OCI-LY3 (cell line): ENCODE measurements around the gene ARPC1B.
A peak's percentile ranks its signal among the peaks of the same experiment; 100 is the strongest.

Source experiments
- H2AFZ ChIP-seq: fragments of 200-600, 300-600 bp; shearing (Covaris generic); 2 replicates; pipeline ENCODE4 v1.6.0; 2014; ENCODE audit warnings: antibody characterized with exemption, low read depth, low read length
- H3K27ac ChIP-seq: fragments of 200-600, 300-600 bp; sonication (generic); 2 replicates; pipeline ENCODE4 v1.5.1; 2014; ENCODE audit warnings: mild to moderate bottlenecking, low read length, moderate library complexity, mixed read lengths
- H3K27me3 ChIP-seq: fragments of 200-600, 300-600 bp; sonication (generic); 2 replicates; pipeline ENCODE4 v1.6.1; 2014; ENCODE audit warnings: low read depth, low read length, mixed read lengths
- H3K36me3 ChIP-seq: fragments of 200-600, 300-600 bp; sonication (generic); replicated peaks from 2 replicates; pipeline ENCODE3; 2014; ENCODE audit warnings: low read depth, low read length, mixed read lengths
- H3K4me1 ChIP-seq: fragments of 300-600, 200-600 bp; sonication (generic); 2 replicates; pipeline ENCODE4 v1.6.1; 2014; ENCODE audit warnings: low read length, mixed read lengths
- H3K4me2 ChIP-seq: fragments of 200-600, 300-600 bp; sonication (generic); 2 replicates; pipeline ENCODE4 v1.6.1; 2014; ENCODE audit warnings: low read length, mixed read lengths
- H3K4me3 ChIP-seq: fragments of 300-600, 200-600 bp; sonication (generic); 2 replicates; pipeline ENCODE4 v1.5.1; 2014; ENCODE audit warnings: antibody characterized with exemption, mild to moderate bottlenecking, low read length, moderate library complexity
- H3K79me2 ChIP-seq: fragments of 300-600, 200-600 bp; shearing (Covaris generic); 2 replicates; pipeline ENCODE4 v1.6.1; 2014; ENCODE audit warnings: mild to moderate bottlenecking, low read length, mixed read lengths
- H3K9ac ChIP-seq: fragments of 300-600, 200-600 bp; shearing (Covaris generic); 2 replicates; pipeline ENCODE4 v1.6.0; 2014; ENCODE audit warnings: mild to moderate bottlenecking, low read length, moderate library complexity
- H3K9me3 ChIP-seq: fragments of 200-600, 300-600 bp; shearing (Covaris generic); 2 replicates; pipeline ENCODE4 v1.6.1; 2014; ENCODE audit warnings: low read length, mixed read lengths; ENCODE audit not compliant: insufficient read depth
- H4K20me1 ChIP-seq: fragments of 200-600, 300-600 bp; sonication (generic); 2 replicates; pipeline ENCODE4 v1.6.1; 2016; ENCODE audit warnings: low read length, mixed read lengths; ENCODE audit not compliant: insufficient read depth
- EZH2phosphoT487 ChIP-seq: fragments of 200-600 bp; shearing (Covaris generic); IDR thresholded peaks from 2 replicates; pipeline ENCODE4 v1.6.1; 2018; ENCODE audit warnings: antibody characterized with exemption, mixed run types, low read depth
- TF ChIP-seq, protein P1 (sequence below): fragments of 200-600, 300-600 bp; sonication (generic); IDR thresholded peaks from 2 replicates; pipeline ENCODE4 v1.5.1; 2014; ENCODE audit warnings: antibody characterized with exemption, low read length, low read depth

ARPC1B gene

DNA sequence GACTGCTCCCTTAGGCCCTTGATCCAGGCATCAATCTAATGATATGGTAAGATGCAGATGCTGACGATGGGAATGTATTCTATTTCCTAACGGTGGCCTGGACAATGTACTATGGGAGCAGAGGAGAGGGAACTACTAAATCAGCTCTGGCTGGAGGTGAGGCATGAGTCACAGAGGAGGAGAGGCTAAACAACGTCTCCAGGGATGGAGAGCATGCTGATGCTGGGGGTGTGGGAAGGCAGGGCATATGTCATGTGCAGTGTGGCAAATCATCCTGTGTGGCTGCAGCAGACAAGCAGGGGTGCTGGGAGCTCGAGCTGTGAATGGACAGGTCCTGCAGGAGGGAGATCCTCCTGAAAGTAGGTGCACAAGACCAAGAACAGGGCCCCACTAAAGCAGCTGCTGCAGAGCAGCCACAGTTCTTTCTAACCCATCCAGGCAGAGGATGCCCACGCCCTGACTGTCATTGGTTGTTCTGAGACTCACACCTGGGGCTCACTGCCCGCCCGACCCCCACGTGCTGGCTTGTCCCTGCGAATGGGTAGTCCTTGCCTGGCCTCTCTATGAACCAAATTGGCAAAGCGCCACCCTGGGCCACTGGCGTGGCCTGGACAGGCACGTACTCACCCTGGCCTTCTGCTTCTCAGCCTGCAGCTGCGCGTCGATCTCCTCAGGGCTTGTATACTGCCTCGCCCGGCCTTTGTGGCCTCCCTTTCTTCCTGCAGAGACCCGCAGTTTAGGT is 29.9 kb downstream of the ARPC1B start:
- Histone ChIP-seq H3K36me3 (peaks cover 38% of the 10 kb centered on the region), H3K4me2 (no peak overlapping the region), H3K79me2 (peaks cover 65% of the 10 kb centered on the region), H3K9ac (no peak overlapping the region), H3K4me1 (peaks cover 12% of the 10 kb centered on the region), H2AFZ (no peak overlapping the region), H3K27ac (no peak overlapping the region), H4K20me1 (peaks cover 26% of the 10 kb centered on the region), H3K9me3 (no peaks in the 10 kb centered on the region), H3K27me3 (no peaks in the 10 kb centered on the region), H3K4me3 (no peak overlapping the region)
- TF ChIP-seq, protein P1, sequence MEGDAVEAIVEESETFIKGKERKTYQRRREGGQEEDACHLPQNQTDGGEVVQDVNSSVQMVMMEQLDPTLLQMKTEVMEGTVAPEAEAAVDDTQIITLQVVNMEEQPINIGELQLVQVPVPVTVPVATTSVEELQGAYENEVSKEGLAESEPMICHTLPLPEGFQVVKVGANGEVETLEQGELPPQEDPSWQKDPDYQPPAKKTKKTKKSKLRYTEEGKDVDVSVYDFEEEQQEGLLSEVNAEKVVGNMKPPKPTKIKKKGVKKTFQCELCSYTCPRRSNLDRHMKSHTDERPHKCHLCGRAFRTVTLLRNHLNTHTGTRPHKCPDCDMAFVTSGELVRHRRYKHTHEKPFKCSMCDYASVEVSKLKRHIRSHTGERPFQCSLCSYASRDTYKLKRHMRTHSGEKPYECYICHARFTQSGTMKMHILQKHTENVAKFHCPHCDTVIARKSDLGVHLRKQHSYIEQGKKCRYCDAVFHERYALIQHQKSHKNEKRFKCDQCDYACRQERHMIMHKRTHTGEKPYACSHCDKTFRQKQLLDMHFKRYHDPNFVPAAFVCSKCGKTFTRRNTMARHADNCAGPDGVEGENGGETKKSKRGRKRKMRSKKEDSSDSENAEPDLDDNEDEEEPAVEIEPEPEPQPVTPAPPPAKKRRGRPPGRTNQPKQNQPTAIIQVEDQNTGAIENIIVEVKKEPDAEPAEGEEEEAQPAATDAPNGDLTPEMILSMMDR, result no peak
- TF ChIP-seq EZH2phosphoT487, result no peak

- Histone ChIP-seq H3K4me1 (peaks cover 15% of the 10 kb centered on the region), H3K27me3 (no peaks in the 10 kb centered on the region), H3K79me2 (peaks cover 70% of the 10 kb centered on the region), H4K20me1 (peaks cover 23% of the 10 kb centered on the region), H3K36me3 (peaks cover 33% of the 10 kb centered on the region), H3K4me3 (no peak overlapping the region), H3K4me2 (no peak overlapping the region), H2AFZ (no peak overlapping the region), H3K9me3 (no peaks in the 10 kb centered on the region), H3K27ac (no peak overlapping the region), H3K9ac (no peak overlapping the region)
- TF ChIP-seq, protein P1, result no peak
These were observed 30.4 kb downstream of the ARPC1B start for GRCh38 chr7:99404977-99405320.

- peaks cover 23% of the 10 kb centered on the region for H4K20me1 ChIP-seq
These were observed 32.0 kb downstream of the ARPC1B start for GRCh38 chr7:99406557-99406956.

DNA sequence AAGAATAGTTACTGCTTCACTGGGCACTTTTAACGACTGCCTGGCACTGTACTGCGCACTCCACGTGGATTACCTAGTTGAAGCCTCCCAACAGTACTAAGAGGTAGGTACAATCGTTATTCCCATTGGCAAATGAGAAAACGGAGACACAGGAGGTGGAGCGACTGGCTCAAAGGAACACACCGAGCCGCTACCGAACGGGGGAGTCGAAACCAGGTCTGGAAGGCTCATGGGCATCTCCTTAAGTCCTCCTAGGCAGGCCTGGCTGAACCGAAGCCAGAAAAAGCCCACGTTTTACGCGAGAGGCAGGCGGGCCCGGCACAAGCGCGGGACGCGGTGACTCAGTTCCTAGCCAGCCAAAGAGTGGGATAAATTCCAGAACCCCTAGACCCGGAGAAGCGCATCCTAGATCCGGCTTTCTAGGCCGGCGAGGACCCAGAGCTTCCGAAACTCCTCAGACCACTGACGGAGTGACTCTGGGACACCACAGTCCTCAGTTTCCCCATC is 33.4 kb downstream of the ARPC1B start:
- peaks cover 82% of the 10 kb centered on the region for H3K79me2 ChIP-seq
- H3K9me3 ChIP-seq, result no peaks in the 10 kb centered on the region
- peaks cover 17% of the 10 kb centered on the region for H3K4me1 ChIP-seq
- H4K20me1 ChIP-seq, result peaks cover 23% of the 10 kb centered on the region
- peak overlapping the region; percentile 91 for H3K4me3 ChIP-seq
- H2AFZ ChIP-seq, result no peak overlapping the region
- H3K36me3 ChIP-seq, result peaks cover 32% of the 10 kb centered on the region
- H3K9ac ChIP-seq, result peak overlapping the region; percentile 99
- H3K27ac ChIP-seq, result peak overlapping the region; percentile 84
- H3K27me3 ChIP-seq, result no peaks in the 10 kb centered on the region
- peak overlapping the region; percentile 96 for H3K4me2 ChIP-seq
- no peak for TF ChIP-seq EZH2phosphoT487
- TF ChIP-seq, protein P1, result no peak

More at GRCh38 chr7:99406557-99406956, 32.0 kb downstream of the ARPC1B start:
- Histone ChIP-seq H3K36me3 (peaks cover 29% of the 10 kb centered on the region), H3K9ac (peak overlapping the region; percentile 99), H3K27me3 (no peaks in the 10 kb centered on the region), H3K9me3 (no peaks in the 10 kb centered on the region), H2AFZ (no peak overlapping the region), H3K4me1 (peaks cover 17% of the 10 kb centered on the region), H3K4me2 (peak overlapping the region; percentile 96), H3K27ac (no peak overlapping the region), H3K79me2 (peaks cover 82% of the 10 kb centered on the region), H3K4me3 (peak overlapping the region; percentile 91; the same call in 1 of the 2 replicates)
- no peak for TF ChIP-seq EZH2phosphoT487
- TF ChIP-seq, protein P1, result no peak
